IMR-90 (cell line): ENCODE measurements around the gene CPT1A. TPM values are rescaled to one million over a fixed set of nuclear protein-coding genes. Genes with fewer than 3 reads are reported as not detected.

Experiments used
- ATAC-seq: fragments of 200-7000 bp; cut with Tn5 transposase; 2 replicates; pipeline ENCODE4 v1.9.1; 2020; ENCODE audit warnings: low read depth, mild to moderate bottlenecking, moderate library complexity
- BruUV-seq: library from RNA; stranded (reverse); fragments of 400-500 nt; replicated peaks from 2 replicates; lab custom pipeline; 2021; lab: Mats Ljungman, UMichigan
- CTCF ChIA-PET: fragments of 300-600 bp; formaldehyde crosslinking; extraction: SDS; loops from one replicate; lab custom pipeline; 2021; ENCODE audit warnings: antibody characterized with exemption; lab: Yijun Ruan, JAX
- POLR2A ChIA-PET: fragments of 300-600 bp; sonication (Branson Sonifier 250); formaldehyde crosslinking; loops from one replicate; lab custom pipeline; 2022; ENCODE audit warnings: antibody characterized with exemption; ENCODE audit not compliant: unreplicated experiment; lab: Charles Lee
- DNase-seq: peaks from one replicate; pipeline ENCODE4 v3.0.0; 2013
- H2AFZ ChIP-seq: replicated peaks from 2 replicates; pipeline ENCODE3; 2013; ENCODE audit warnings: low read length, mild to moderate bottlenecking; ENCODE audit not compliant: poor library complexity
- H2AK5ac ChIP-seq: 2 replicates; pipeline ENCODE4 v1.6.1; 2013; ENCODE audit warnings: low read depth, low read length, inconsistent platforms
- H2AK9ac ChIP-seq: replicated peaks from 2 replicates; pipeline ENCODE3; 2013; ENCODE audit warnings: mild to moderate bottlenecking, low read depth, low read length, moderate library complexity; ENCODE audit not compliant: poor library complexity
- H2BK120ac ChIP-seq: 2 replicates; pipeline ENCODE4 v1.6.1; 2013; ENCODE audit warnings: low read depth, low read length, inconsistent platforms
- H2BK15ac ChIP-seq: 3 replicates; pipeline ENCODE4 v1.6.1; 2013; ENCODE audit warnings: low read depth, low read length, inconsistent platforms
- H2BK20ac ChIP-seq: 2 replicates; pipeline ENCODE4 v1.6.1; 2013; ENCODE audit warnings: low read depth, mild to moderate bottlenecking, inconsistent platforms, low read length, moderate library complexity
- H2BK5ac ChIP-seq: 2 replicates; pipeline ENCODE4 v1.6.1; 2013; ENCODE audit warnings: mild to moderate bottlenecking, low read depth, low read length, inconsistent platforms; ENCODE audit not compliant: poor library complexity, severe bottlenecking
- H3K14ac ChIP-seq: replicated peaks from 2 replicates; pipeline ENCODE4 v1.6.1; 2013; ENCODE audit warnings: low read depth, low read length, inconsistent platforms
- H3K18ac ChIP-seq: 2 replicates; pipeline ENCODE4 v1.6.1; 2013; ENCODE audit warnings: low read depth, low read length, control low read depth
- H3K23ac ChIP-seq: 2 replicates; pipeline ENCODE4 v1.6.1; 2013; ENCODE audit warnings: low read depth, low read length, inconsistent platforms
- H3K27ac ChIP-seq: 2 replicates; pipeline ENCODE4 v1.5.1; 2013; ENCODE audit warnings: mild to moderate bottlenecking, control low read depth, low read length; ENCODE audit not compliant: insufficient read depth
- H3K27me3 ChIP-seq: 2 replicates; pipeline ENCODE4 v1.6.1; 2013; ENCODE audit warnings: low read length; ENCODE audit not compliant: control insufficient read depth, insufficient read depth
- H3K36me3 ChIP-seq: 2 replicates; pipeline ENCODE4 v1.6.1; 2013; ENCODE audit warnings: low read length, mixed read lengths; ENCODE audit not compliant: control insufficient read depth, insufficient read depth
- H3K4ac ChIP-seq: 2 replicates; pipeline ENCODE4 v1.6.1; 2013; ENCODE audit warnings: low read depth, low read length, inconsistent platforms
- H3K4me1 ChIP-seq: 2 replicates; pipeline ENCODE4 v1.6.1; 2013; ENCODE audit warnings: low read length, mixed read lengths; ENCODE audit not compliant: control insufficient read depth, insufficient read depth
- H3K4me2 ChIP-seq: 2 replicates; pipeline ENCODE4 v1.6.1; 2013; ENCODE audit warnings: low read depth, mild to moderate bottlenecking, control low read depth, low read length, moderate library complexity
- H3K4me3 ChIP-seq: 2 replicates; pipeline ENCODE4 v1.5.1; 2013; ENCODE audit warnings: low read depth, mild to moderate bottlenecking, control low read depth, low read length, moderate library complexity; ENCODE audit not compliant: insufficient read depth
- H3K56ac ChIP-seq: 2 replicates; pipeline ENCODE4 v1.6.1; 2013; ENCODE audit warnings: low read length, inconsistent platforms; ENCODE audit not compliant: insufficient read depth; ENCODE audit errors: extremely low read depth
- H3K79me1 ChIP-seq, 2 experiments: 2 replicates each; pipeline ENCODE4 v1.6.1; 2013; ENCODE audit warnings: low read length in 2 of 2, inconsistent platforms in 1 of 2, low read depth in 1 of 2
- H3K9ac ChIP-seq: 2 replicates; pipeline ENCODE4 v1.6.1; 2013; ENCODE audit warnings: low read depth, low read length, control low read depth
- H3K9me1 ChIP-seq: 2 replicates; pipeline ENCODE4 v1.6.1; 2013; ENCODE audit warnings: low read length, inconsistent platforms; ENCODE audit not compliant: insufficient read depth
- H3K9me3 ChIP-seq: 2 replicates; pipeline ENCODE4 v1.6.1; 2013; ENCODE audit warnings: low read length; ENCODE audit not compliant: control insufficient read depth, insufficient read depth
- H4K20me1 ChIP-seq: 2 replicates; pipeline ENCODE4 v1.6.1; 2013; ENCODE audit warnings: low read length, inconsistent platforms; ENCODE audit not compliant: insufficient read depth
- H4K5ac ChIP-seq: 2 replicates; pipeline ENCODE4 v1.6.1; 2013; ENCODE audit warnings: mild to moderate bottlenecking, low read depth, low read length, control low read depth
- H4K8ac ChIP-seq, 2 experiments: 2 replicates each; pipeline ENCODE4 v1.6.1; 2013; ENCODE audit warnings: low read depth in 2 of 2, low read length in 2 of 2, control low read depth in 1 of 2, inconsistent platforms in 1 of 2
- H4K91ac ChIP-seq: 2 replicates; pipeline ENCODE4 v1.6.1; 2013; ENCODE audit warnings: low read depth, low read length, inconsistent platforms; ENCODE audit not compliant: insufficient read depth
- BHLHE40 ChIP-seq: fragments of 150-350 bp; IDR thresholded peaks from 2 replicates; pipeline ENCODE4 v1.6.1; 2016; ENCODE audit warnings: mild to moderate bottlenecking, low read depth, low read length
- CEBPB ChIP-seq: IDR thresholded peaks from 2 replicates; pipeline ENCODE4 v1.6.1; 2012; ENCODE audit warnings: low read depth, low read length, improper control_type of control experiment
- CHD1 ChIP-seq: IDR thresholded peaks from 2 replicates; pipeline ENCODE4 v1.6.1; 2012; ENCODE audit warnings: low read depth, low read length, improper control_type of control experiment
- MAFK ChIP-seq: IDR thresholded peaks from 2 replicates; pipeline ENCODE4 v1.6.1; 2012; ENCODE audit warnings: low read depth, low read length, improper control_type of control experiment
- MAZ ChIP-seq: IDR thresholded peaks from 2 replicates; pipeline ENCODE4 v1.6.1; 2012; ENCODE audit warnings: low read depth, mild to moderate bottlenecking, low read length, improper control_type of control experiment, moderate library complexity, borderline replicate concordance
- MXI1 ChIP-seq: IDR thresholded peaks from 2 replicates; pipeline ENCODE4 v1.6.1; 2012; ENCODE audit warnings: low read depth, mild to moderate bottlenecking, low read length, moderate library complexity, borderline replicate concordance
- NFE2L2 ChIP-seq: fragments of 150-350 bp; IDR thresholded peaks from 2 replicates; pipeline ENCODE4 v1.6.1; 2016; ENCODE audit warnings: low read depth, mild to moderate bottlenecking, low read length
- POLR2A ChIP-seq: IDR thresholded peaks from 2 replicates; pipeline ENCODE4 v1.6.1; 2012; ENCODE audit warnings: mild to moderate bottlenecking, low read depth, low read length
- RAD21 ChIP-seq: IDR thresholded peaks from 2 replicates; pipeline ENCODE4 v1.6.1; 2012; ENCODE audit warnings: low read length, improper control_type of control experiment
- RCOR1 ChIP-seq: IDR thresholded peaks from 2 replicates; pipeline ENCODE4 v1.6.1; 2012; ENCODE audit warnings: mild to moderate bottlenecking, low read length, improper control_type of control experiment; ENCODE audit not compliant: insufficient replicate concordance
- RFX5 ChIP-seq: IDR thresholded peaks from 2 replicates; pipeline ENCODE4 v1.8.0; 2012; ENCODE audit warnings: low read depth, mild to moderate bottlenecking, low read length, moderate library complexity
- SMC3 ChIP-seq: fragments of 150-350 bp; IDR thresholded peaks from 2 replicates; pipeline ENCODE4 v1.6.1; 2016; ENCODE audit warnings: low read depth, mild to moderate bottlenecking, antibody characterized with exemption, low read length, moderate library complexity
- WGBS, 2 experiments: methylation state at CpG; one replicate each; pipeline versions ENCODE4 v1.1.5 to v1.1.7; 2013; ENCODE audit warnings: missing lambda C conversion rate in 2 of 2; ENCODE audit not compliant: insufficient read length in 1 of 2; ENCODE audit errors: extremely low coverage in 2 of 2; 5-methylcytosine and 5-hydroxymethylcytosine counted together
- dilution Hi-C: fragments of 300-500 bp; cut with HindIII; formaldehyde crosslinking; loops from one replicate; pipeline ENCODE4 v1.14.3; 2018; ENCODE audit warnings: low sequenced_read_pairs; ENCODE audit not compliant: unreplicated experiment
- in situ Hi-C: fragments of 300-500 bp; cut with MboI; formaldehyde crosslinking; loops from 3 replicates; pipeline ENCODE4 v1.14.3; 2019; ENCODE audit warnings: low sequenced_read_pairs, inconsistent platforms, mixed read lengths
- intact Hi-C: fragments of 100-400 bp; cut with micrococcal nuclease; formaldehyde crosslinking; loops from 2 replicates; pipeline ENCODE4 v1.10.0; 2022
- polyA plus RNA-seq, 3 experiments: library from polyadenylated mRNA; depleted of rRNA; stranded (reverse); fragments of >200 nt; gene quantifications; 2 replicates each; pipeline ENCODE4 v1.2.3, GENCODE V29; 2012; ENCODE audit warnings: low replicate concordance in 1 of 3
- total RNA-seq: library from RNA; depleted of rRNA; stranded (reverse); fragments of >200 nt; gene quantifications from 2 replicates; pipeline ENCODE4 v1.2.3, GENCODE V29; 2012
- TF ChIP-seq, protein P1 (sequence below): fragments of 150-350 bp; IDR thresholded peaks from 2 replicates; pipeline ENCODE4 v1.6.1; 2017; ENCODE audit warnings: mild to moderate bottlenecking, antibody characterized with exemption, low read length, low read depth

CPT1A gene
- total and polyA plus RNA-seq, 2 of the 4 experiments (the other 2 are of a cell fraction) = 15.4 to 21.3 TPM

- no peak for TF ChIP-seq POLR2A
Measured at GRCh38 chr11:68828155-68828931, 13.4 kb downstream of the CPT1A start (continued).

DNA sequence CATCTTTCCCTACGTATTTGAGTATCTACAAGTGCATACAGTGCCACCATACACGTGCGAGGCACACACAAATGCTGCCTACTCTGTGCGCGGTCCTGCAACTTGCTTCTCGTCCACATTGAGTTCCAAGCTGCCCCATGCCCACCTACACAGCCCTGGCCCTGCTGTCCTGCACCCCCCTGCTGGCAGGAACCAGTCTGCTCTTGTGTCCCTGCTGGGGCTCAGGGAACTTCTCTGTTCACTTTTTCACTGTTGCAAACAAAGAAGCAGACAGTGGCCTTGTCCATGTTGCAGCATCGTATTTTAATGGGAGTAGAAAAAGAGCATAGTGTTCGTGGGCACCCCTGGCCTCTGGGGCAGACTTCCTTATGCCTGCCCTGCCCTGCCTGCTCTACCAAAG is 14.0 kb downstream of the CPT1A start:
- no peak overlapping the region for H3K4me2 ChIP-seq
- H2BK5ac ChIP-seq = no peak overlapping the region
- peaks cover 3% of the 10 kb centered on the region for H3K4me1 ChIP-seq
- DNase-seq = no peak
- no peak overlapping the region for H4K5ac ChIP-seq
- H3K36me3 ChIP-seq = peaks cover 12% of the 10 kb centered on the region
- no peak overlapping the region for H3K14ac ChIP-seq
- no peak overlapping the region for H2AK9ac ChIP-seq
- no peak overlapping the region for H2BK20ac ChIP-seq
- no peak overlapping the region for H3K18ac ChIP-seq
- H2BK15ac ChIP-seq = no peak overlapping the region
- no peak overlapping the region for H4K91ac ChIP-seq
- H3K9me1 ChIP-seq = peaks cover 8% of the 10 kb centered on the region
- ATAC-seq = no peak
- peaks cover 36 to 77% of the 10 kb centered on the region in 2 experiments for H3K79me1 ChIP-seq
- H3K9me3 ChIP-seq = no peaks in the 10 kb centered on the region
- no peak overlapping the region for H3K23ac ChIP-seq
- BruUV-seq = no TSS peak
- H3K27me3 ChIP-seq = no peaks in the 10 kb centered on the region
- H2AFZ ChIP-seq = no peak overlapping the region
- TF ChIP-seq RFX5 (no peak), SMC3 (no peak), NFE2L2 (no peak), CEBPB (no peak), BHLHE40 (no peak), CHD1 (no peak), MAZ (no peak), RCOR1 (no peak), RAD21 (no peak), MAFK (no peak), MXI1 (no peak), POLR2A (no peak)
- TF ChIP-seq, protein P1, sequence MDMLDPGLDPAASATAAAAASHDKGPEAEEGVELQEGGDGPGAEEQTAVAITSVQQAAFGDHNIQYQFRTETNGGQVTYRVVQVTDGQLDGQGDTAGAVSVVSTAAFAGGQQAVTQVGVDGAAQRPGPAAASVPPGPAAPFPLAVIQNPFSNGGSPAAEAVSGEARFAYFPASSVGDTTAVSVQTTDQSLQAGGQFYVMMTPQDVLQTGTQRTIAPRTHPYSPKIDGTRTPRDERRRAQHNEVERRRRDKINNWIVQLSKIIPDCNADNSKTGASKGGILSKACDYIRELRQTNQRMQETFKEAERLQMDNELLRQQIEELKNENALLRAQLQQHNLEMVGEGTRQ = no peak
- H3K4me3 ChIP-seq = no peak overlapping the region
- H3K56ac ChIP-seq = no peak overlapping the region
- ChIA-PET CTCF (interaction anchor here (0.6 to 0.7 kb wide), 2 partner anchors 16 to 86 kb away, joined by 3 read pairs; no protein-coding TSS in a partner anchor), POLR2A (no interaction called here)
- no peak overlapping the region for H4K8ac ChIP-seq
- peaks cover 56% of the 10 kb centered on the region for H4K20me1 ChIP-seq
- WGBS, 2 experiments = 91% methylated on average over 7 of the region's 8 CpGs; no CpG with 5 or more reads in 1 of the 2 experiments
- H3K4ac ChIP-seq = no peak overlapping the region
- intact Hi-C loops (no loop called here), in situ Hi-C loops (no loop called here), dilution Hi-C loops (no loop called here)
- no peak overlapping the region for H3K9ac ChIP-seq
- no peak overlapping the region for H3K27ac ChIP-seq
- H2AK5ac ChIP-seq = no peak overlapping the region
- no peak overlapping the region for H2BK120ac ChIP-seq
